Panc1 (cell line): ENCODE measurements around the gene ZNF829.

Experiments
- CTCF ChIP-seq: fragments of 450-650 bp; IDR thresholded peaks from 2 replicates; pipeline ENCODE4 v1.5.1; 2017; ENCODE audit warnings: mild to moderate bottlenecking
- POLR2AphosphoS5 ChIP-seq: IDR thresholded peaks from 2 replicates; pipeline ENCODE4 v1.6.1; 2012; ENCODE audit warnings: mild to moderate bottlenecking, low read depth, low read length, moderate library complexity
- REST ChIP-seq, 2 experiments: IDR thresholded peaks; 2 replicates each; pipeline ENCODE4 v1.6.1; 2011 to 2012; ENCODE audit warnings: low read depth in 2 of 2, control low read depth in 1 of 2, low read length in 1 of 2, mild to moderate bottlenecking in 1 of 2, moderate library complexity in 1 of 2; ENCODE audit not compliant: insufficient read depth in 1 of 2
- SIN3A ChIP-seq: IDR thresholded peaks from 2 replicates; pipeline ENCODE4 v1.6.1; 2012; ENCODE audit warnings: low read depth, mild to moderate bottlenecking, low read length, moderate library complexity, borderline replicate concordance; ENCODE audit not compliant: insufficient read depth
- TCF7L2 ChIP-seq: IDR thresholded peaks from 2 replicates; pipeline ENCODE4 v1.6.1; 2011; ENCODE audit warnings: mild to moderate bottlenecking, low read depth, low read length, inconsistent platforms

- TF ChIP-seq POLR2AphosphoS5 (no peak), CTCF (no peak), REST (IDR thresholded peaks at IDR 0.05; ENCODE audit: insufficient read depth in 1 of 2, low read depth in 2 of 2, low read length in 1 of 2) (no peak), SIN3A (no peak), TCF7L2 (no peak)
Observed at GRCh38 chr19:36918090-36918489, 2.0 kb upstream of the ZNF829 start.
